GM20000 (cell line): ENCODE data around the gene TMSB10.

ENCODE experiments used
- DNase-seq: peaks from one replicate; pipeline ENCODE4 v3.0.0; 2012; ENCODE audit warnings: low spot score
- CTCF ChIP-seq: IDR thresholded peaks from 2 replicates; pipeline ENCODE4 v1.5.1; 2012; ENCODE audit warnings: mild to moderate bottlenecking, control low read depth; ENCODE audit errors: extremely low read depth, missing control alignments

Gene TMSB10

GRCh38 chr2:84886791-84887190 lies 18.7 kb upstream of the TMSB10 start:
- TF ChIP-seq CTCF = no peak

GRCh38 chr2:84888401-84889276 lies 16.8 kb upstream of the TMSB10 start:
- DNase-seq = peak; percentile 70

More at GRCh38 chr2:84886791-84887190, 18.7 kb upstream of the TMSB10 start:
- DNase-seq = no peak

GRCh38 chr2:84889332-84889731 lies 16.1 kb upstream of the TMSB10 start:
- no peak for TF ChIP-seq CTCF
- DNase-seq = no peak

More at GRCh38 chr2:84888401-84889276, 16.8 kb upstream of the TMSB10 start:
- no peak for TF ChIP-seq CTCF

GRCh38 chr2:84891355-84892010 lies 14.0 kb upstream of the TMSB10 start:
- no peak for TF ChIP-seq CTCF
- DNase-seq = no peak

- DNase-seq = no peak
- TF ChIP-seq CTCF = no peak
These were observed 11.3 kb upstream of the TMSB10 start for GRCh38 chr2:84894131-84894586.

- no peak for DNase-seq
- no peak for TF ChIP-seq CTCF
These were observed 10.5 kb upstream of the TMSB10 start for GRCh38 chr2:84894758-84895520.
